Hepatocyte (in vitro differentiated cells): ENCODE results near the gene MPST.

ENCODE experiments used
- CTCF ChIP-seq: fragments of 200-600 bp; sonication (generic); IDR thresholded peaks from 2 replicates; pipeline ENCODE4 v1.5.1; 2016; ENCODE audit warnings: antibody characterized with exemption, mild to moderate bottlenecking; ENCODE audit not compliant: poor library complexity
- EZH2 ChIP-seq: fragments of 200-600 bp; sonication (generic); IDR thresholded peaks from 2 replicates; pipeline ENCODE4 v1.6.1; 2016; ENCODE audit warnings: antibody characterized with exemption, mild to moderate bottlenecking, borderline replicate concordance
- EZH2phosphoT487 ChIP-seq: fragments of 200-600 bp; sonication (generic); IDR thresholded peaks from one replicate; pipeline ENCODE4 v1.6.1; 2018; ENCODE audit warnings: antibody characterized with exemption, mild to moderate bottlenecking, low read depth, moderate library complexity; ENCODE audit not compliant: unreplicated experiment, severe bottlenecking

DNA sequence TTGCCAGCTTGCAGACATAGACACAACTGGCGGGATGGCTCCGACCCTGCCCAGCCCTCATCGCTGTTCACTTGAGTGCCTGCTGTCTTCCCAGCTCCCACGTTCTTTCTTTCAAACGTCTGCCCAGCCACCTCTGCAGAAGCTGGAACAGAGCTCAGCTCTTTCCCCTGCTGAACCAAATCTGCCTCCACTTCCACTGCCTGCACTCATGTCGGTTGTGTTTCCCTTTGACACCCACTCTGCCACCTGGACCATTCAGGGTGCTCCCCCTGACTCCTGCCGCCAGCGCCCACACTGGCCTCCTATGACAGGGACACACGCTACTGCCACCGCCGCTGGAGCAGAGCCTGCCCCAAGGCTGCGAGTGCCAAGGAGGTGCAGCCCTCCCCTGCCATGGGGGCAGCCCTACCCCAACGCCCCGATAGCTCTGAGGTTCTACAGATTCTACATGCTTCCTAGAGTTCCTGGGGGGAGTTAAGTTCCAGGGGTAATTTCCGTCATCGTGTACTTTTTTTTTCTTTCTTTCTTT, 38.2 kb upstream of the MPST start:
- TF ChIP-seq CTCF (no peak), EZH2 (no peak), EZH2phosphoT487 (no peak)
